ENCODE results near the gene RSPO1. TPM values are rescaled to one million over a fixed set of nuclear protein-coding genes. Genes with fewer than 3 reads are reported as not detected.

Gene RSPO1
- total and polyA plus RNA-seq, 10 of the 15 experiments (the other 5 are each of a cell fraction or from before 2014, with no cell fraction given), result not detected

- WGBS (ENCODE audit: insufficient coverage, insufficient replicate concordance, low lambda C conversion rate, missing lambda C conversion rate), result 17% methylated on average over 5 of the region's 5 CpGs
- no peak for FAIRE-seq
- intact Hi-C loops (cut with micrococcal nuclease; ENCODE audit: unreplicated experiment) (no loop called here), in situ Hi-C loops (cut with MboI) (no loop called here)
- Histone ChIP-seq H3K27ac (ENCODE audit: control insufficient read depth, insufficient read depth) (no peak overlapping the region), H3K27me3 (replicated peaks in 1 of 2; ENCODE audit: control insufficient read depth in 2 of 2, insufficient read depth in 2 of 2, low read length in 1 of 2) (no peaks in the 10 kb centered on the region), H3K4me2 (ENCODE audit: control insufficient read depth, insufficient read depth) (no peak overlapping the region), H2AFZ (ENCODE audit: control insufficient read depth, low read depth, low read length) (no peak overlapping the region), H3K4me3 (no peak overlapping the region), H3K36me3 (ENCODE audit: control insufficient read depth in 2 of 2, insufficient read depth in 2 of 2, low read length in 1 of 2) (no peaks in the 10 kb centered on the region), H3K79me2 (ENCODE audit: control insufficient read depth, insufficient read depth, low read length) (no peaks in the 10 kb centered on the region), H3K9ac (ENCODE audit: control insufficient read depth, insufficient read depth, low read length) (no peak overlapping the region), H3K4me1 (ENCODE audit: control insufficient read depth, insufficient read depth, low read length) (no peaks in the 10 kb centered on the region), H3K9me3 (replicated peaks; ENCODE audit: control insufficient read depth, insufficient read depth, low read length) (no peaks in the 10 kb centered on the region), H4K20me1 (ENCODE audit: control insufficient read depth, insufficient read depth) (no peaks in the 10 kb centered on the region)
- POLR2A ChIA-PET, result no interaction called here
- RAD21 ChIA-PET (ENCODE audit: unreplicated experiment), result interaction anchor here (0.6 kb wide), 1 partner anchor 50 kb away, joined by 4 read pairs; no protein-coding TSS in a partner anchor
- BruUV-seq (replicated peaks), result no TSS peak
- SMC1A ChIA-PET (ENCODE audit: uncharacterized antibody, unreplicated experiment), result no interaction called here
- DNase-seq (ENCODE audit: low read depth, low spot score), result no peak
- no peak for ATAC-seq
- CTCF ChIA-PET, result interaction anchor here (0.8 kb wide), 1 partner anchor 85 kb away, joined by 3 read pairs; no protein-coding TSS in a partner anchor
- TF ChIP-seq POLR2AphosphoS2 (IDR thresholded peaks at IDR 0.05; ENCODE audit: low read depth, low read length), result no peak
- no peak for TF ChIP-seq RCOR1 (conservative IDR thresholded peaks at IDR 0.05; ENCODE audit: low read depth, low read length)
- no peak for TF ChIP-seq SKIL (IDR thresholded peaks at IDR 0.05; ENCODE audit: low read depth, poor library complexity, severe bottlenecking)
- TF ChIP-seq LARP7 (IDR thresholded peaks at IDR 0.05), result no peak
- no peak for TF ChIP-seq USF1 (IDR thresholded peaks at IDR 0.05; ENCODE audit: borderline replicate concordance, extremely low read length, insufficient read depth, low read depth, low read length)
- TF ChIP-seq SMARCA5 (IDR thresholded peaks at IDR 0.05), result no peak
- no peak for TF ChIP-seq PAX5 (IDR thresholded peaks at IDR 0.05; ENCODE audit: borderline replicate concordance, low read depth, low read length)
- no peak for TF ChIP-seq CHD1 (IDR thresholded peaks at IDR 0.05; ENCODE audit: low read depth, low read length)
- no peak for TF ChIP-seq EED (IDR thresholded peaks at IDR 0.05; ENCODE audit: low read depth)
- no peak for TF ChIP-seq RAD21 (IDR thresholded peaks at IDR 0.05; ENCODE audit: insufficient read depth, low read depth, low read length)
- TF ChIP-seq SPI1 (IDR thresholded peaks at IDR 0.05; ENCODE audit: borderline replicate concordance, insufficient read depth, low read depth, low read length), result no peak
Observed at GRCh38 chr1:37650721-37651120, 16.0 kb upstream of the RSPO1 start.
